Trophoblast cell (in vitro differentiated cells and primary cell): ENCODE results near the gene RPL29.
"Not testable (repeated sequence)": the region's sequence is repeated elsewhere in the genome, so short reads cannot be mapped to it uniquely, and the experiment has no call there.

Experiments used
- DNase-seq, 2 donors: peaks; one replicate each; pipeline ENCODE4 v3.0.0-alpha.2; 2016
- H2AFZ ChIP-seq: 2 replicates; pipeline ENCODE4 v1.6.1; 2013; ENCODE audit warnings: low read length, moderate library complexity, mild to moderate bottlenecking; ENCODE audit not compliant: insufficient read depth, poor library complexity
- H2AK5ac ChIP-seq: 2 replicates; pipeline ENCODE4 v1.6.1; 2013; ENCODE audit warnings: mild to moderate bottlenecking, low read length
- H2BK120ac ChIP-seq: 2 replicates; pipeline ENCODE4 v1.6.1; 2013; ENCODE audit warnings: low read length, mild to moderate bottlenecking, moderate library complexity; ENCODE audit not compliant: insufficient read depth, poor library complexity
- H2BK12ac ChIP-seq: 2 replicates; pipeline ENCODE4 v1.6.1; 2013; ENCODE audit warnings: mild to moderate bottlenecking, low read length, moderate library complexity
- H2BK5ac ChIP-seq: 2 replicates; pipeline ENCODE4 v1.6.1; 2013; ENCODE audit warnings: low read length, low read depth, moderate library complexity, mild to moderate bottlenecking; ENCODE audit not compliant: poor library complexity
- H3K14ac ChIP-seq: 2 replicates; pipeline ENCODE4 v1.6.1; 2013; ENCODE audit warnings: mild to moderate bottlenecking, low read length
- H3K18ac ChIP-seq: 2 replicates; pipeline ENCODE4 v1.6.1; 2013; ENCODE audit warnings: mild to moderate bottlenecking, low read length
- H3K23ac ChIP-seq: 2 replicates; pipeline ENCODE4 v1.6.1; 2013; ENCODE audit warnings: low read length
- H3K27ac ChIP-seq: 2 replicates; pipeline ENCODE4 v1.5.1; 2013; ENCODE audit warnings: low read depth, mild to moderate bottlenecking, inconsistent platforms, low read length, moderate library complexity
- H3K27me3 ChIP-seq: 2 replicates; pipeline ENCODE4 v1.6.1; 2013; ENCODE audit warnings: inconsistent platforms, mild to moderate bottlenecking, low read length, moderate library complexity; ENCODE audit not compliant: insufficient read depth
- H3K36me3 ChIP-seq, 2 experiments: 1 replicate in 1 of 2; 2 replicates in 1 of 2; pipeline ENCODE4 v1.6.1; 2013; ENCODE audit warnings: low read length in 2 of 2, mild to moderate bottlenecking in 2 of 2, moderate library complexity in 1 of 2; ENCODE audit not compliant: insufficient read depth in 2 of 2, control insufficient read depth in 1 of 2
- H3K4ac ChIP-seq: 2 replicates; pipeline ENCODE4 v1.6.1; 2013; ENCODE audit warnings: low read depth, mild to moderate bottlenecking, low read length, moderate library complexity
- H3K4me1 ChIP-seq, 2 experiments: 1 replicate in 1 of 2; 2 replicates in 1 of 2; pipeline ENCODE4 v1.6.1; 2013; ENCODE audit warnings: low read length in 2 of 2, mild to moderate bottlenecking in 2 of 2, moderate library complexity in 1 of 2; ENCODE audit not compliant: insufficient read depth in 2 of 2, control insufficient read depth in 1 of 2
- H3K4me2 ChIP-seq: 2 replicates; pipeline ENCODE4 v1.6.1; 2013; ENCODE audit warnings: inconsistent platforms, mild to moderate bottlenecking, low read length, moderate library complexity
- H3K4me3 ChIP-seq: 2 replicates; pipeline ENCODE4 v1.5.1; 2013; ENCODE audit warnings: mild to moderate bottlenecking, low read depth, low read length, inconsistent platforms
- H3K79me1 ChIP-seq: one replicate; pipeline ENCODE4 v1.6.1; 2013; ENCODE audit warnings: low read length
- H3K79me2 ChIP-seq: 2 replicates; pipeline ENCODE4 v1.6.1; 2013; ENCODE audit warnings: low read length, mild to moderate bottlenecking; ENCODE audit not compliant: control insufficient read depth, insufficient read depth, poor library complexity
- H3K9ac ChIP-seq: 2 replicates; pipeline ENCODE4 v1.6.1; 2013; ENCODE audit warnings: mild to moderate bottlenecking, low read length
- H3K9me3 ChIP-seq: 2 replicates; pipeline ENCODE4 v1.6.1; 2013; ENCODE audit warnings: low read depth, mild to moderate bottlenecking, control low read depth, inconsistent platforms, low read length; ENCODE audit not compliant: insufficient read depth
- H4K12ac ChIP-seq: 2 replicates; pipeline ENCODE4 v1.6.1; 2013; ENCODE audit warnings: low read depth, mild to moderate bottlenecking, low read length, moderate library complexity
- H4K8ac ChIP-seq: 2 replicates; pipeline ENCODE4 v1.6.1; 2013; ENCODE audit warnings: low read depth, mild to moderate bottlenecking, low read length, moderate library complexity
- H4K91ac ChIP-seq: one replicate; pipeline ENCODE4 v1.6.1; 2013; ENCODE audit warnings: low read depth, mild to moderate bottlenecking, low read length, moderate library complexity
- WGBS: extraction: QIAGEN DNeasy Blood & Tissue Kit; methylation state at CpG from one replicate; pipeline ENCODE4 v1.1.7; 2013; ENCODE audit warnings: missing lambda C conversion rate; ENCODE audit not compliant: insufficient read length, insufficient coverage; ENCODE audit errors: extremely low coverage; 5-methylcytosine and 5-hydroxymethylcytosine counted together

RPL29 gene

DNA sequence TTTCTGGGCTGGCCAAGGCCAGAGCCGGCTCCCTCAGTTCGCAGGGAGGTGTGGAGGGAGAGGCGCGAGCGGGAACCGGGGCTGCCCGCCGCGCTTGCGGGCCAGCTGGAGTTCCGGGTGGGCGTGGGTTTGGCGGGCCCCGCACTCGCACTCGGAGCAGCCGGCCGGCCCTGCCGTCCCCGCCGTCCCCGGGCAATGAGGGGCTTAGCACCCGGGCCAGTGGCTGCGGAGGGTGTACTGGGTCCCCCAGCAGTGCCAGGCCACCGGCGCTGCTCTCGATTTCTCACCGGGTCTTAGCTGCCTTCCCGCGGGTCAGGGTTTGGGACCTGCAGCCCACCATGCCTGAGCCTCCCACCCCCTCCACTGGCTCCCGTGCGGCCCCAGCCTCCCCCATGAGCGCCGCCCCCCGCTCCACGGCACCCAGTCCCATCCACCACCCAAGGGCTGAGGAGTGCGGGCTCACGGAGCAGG lies 5.2 kb downstream of the RPL29 start:
- not testable (repeated sequence) for H3K4me3 ChIP-seq, H3K4me2 ChIP-seq, H2AK5ac ChIP-seq, H3K79me1 ChIP-seq, H3K4ac ChIP-seq, H4K91ac ChIP-seq, H2AFZ ChIP-seq, H2BK120ac ChIP-seq, H3K14ac ChIP-seq, H3K9ac ChIP-seq, H4K12ac ChIP-seq, H3K27ac ChIP-seq, H2BK12ac ChIP-seq, H2BK5ac ChIP-seq, H3K27me3 ChIP-seq, DNase-seq, H3K23ac ChIP-seq, H3K9me3 ChIP-seq, H4K8ac ChIP-seq, H3K18ac ChIP-seq
- WGBS: no CpG with 5 or more reads among the region's 38 CpGs
- Histone ChIP-seq H3K79me2 (peaks cover 10% of the 10 kb centered on the region), H3K4me1 (peaks cover 11 to 13% of the 10 kb centered on the region in 2 experiments), H3K36me3 (peaks cover 32 to 35% of the 10 kb centered on the region in 2 experiments)

- no peaks in the 10 kb centered on the region for H3K27me3 ChIP-seq
- peaks cover 20 to 23% of the 10 kb centered on the region in 2 experiments for H3K36me3 ChIP-seq
- H3K79me2 ChIP-seq: no peaks in the 10 kb centered on the region
- no peak overlapping the region for H3K4me3 ChIP-seq
- H3K23ac ChIP-seq: no peak overlapping the region
- no peak overlapping the region for H2BK120ac ChIP-seq
- no peak overlapping the region for H3K4ac ChIP-seq
- no CpG with 5 or more reads among the region's 15 CpGs for WGBS
- no peak overlapping the region for H4K12ac ChIP-seq
- no peaks in the 10 kb centered on the region for H3K9me3 ChIP-seq
- no peak overlapping the region for H3K18ac ChIP-seq
- H2BK12ac ChIP-seq: no peak overlapping the region
- no peak overlapping the region for H3K9ac ChIP-seq
- no peak overlapping the region for H2AFZ ChIP-seq
- H2AK5ac ChIP-seq: no peak overlapping the region
- no peak overlapping the region for H2BK5ac ChIP-seq
- no peak overlapping the region for H3K14ac ChIP-seq
- H3K4me1 ChIP-seq: peaks cover 6 to 7% of the 10 kb centered on the region in 2 experiments
- H3K4me2 ChIP-seq: no peak overlapping the region
- H4K8ac ChIP-seq: no peak overlapping the region
- H4K91ac ChIP-seq: no peak overlapping the region
- H3K79me1 ChIP-seq: peaks cover 3% of the 10 kb centered on the region
- H3K27ac ChIP-seq: no peak overlapping the region
- no peak for DNase-seq
Observed at GRCh38 chr3:51988286-51989146, 7.2 kb downstream of the RPL29 start.

DNA sequence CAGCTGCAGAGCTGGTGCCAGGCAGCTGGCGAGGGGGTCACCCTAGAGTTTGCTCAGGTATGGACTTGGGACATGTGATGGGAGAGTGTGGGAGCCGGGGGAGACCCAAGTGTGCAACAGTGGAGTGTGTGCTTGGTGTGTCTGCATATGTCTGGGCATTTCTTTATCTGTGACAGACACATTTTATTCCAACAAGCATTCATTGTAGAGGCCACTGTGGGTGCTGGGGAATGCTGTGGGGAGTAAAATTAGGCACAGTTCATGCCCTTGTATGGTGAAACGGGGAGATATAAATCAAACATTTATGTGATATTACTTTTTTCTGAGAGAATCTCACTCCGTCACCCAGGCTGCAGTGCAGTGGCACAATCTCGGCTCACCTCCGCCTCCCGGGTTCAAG lies 8.1 kb downstream of the RPL29 start:
- H3K27ac ChIP-seq: no peak overlapping the region
- no peak overlapping the region for H3K14ac ChIP-seq
- no peak overlapping the region for H2BK120ac ChIP-seq
- no peak overlapping the region for H3K4me3 ChIP-seq
- H2BK12ac ChIP-seq: no peak overlapping the region
- no peaks in the 10 kb centered on the region for H3K27me3 ChIP-seq
- H3K4me1 ChIP-seq: peaks cover 4 to 6% of the 10 kb centered on the region in 2 experiments
- H4K91ac ChIP-seq: no peak overlapping the region
- H3K18ac ChIP-seq: no peak overlapping the region
- DNase-seq: no peak
- H2AFZ ChIP-seq: no peak overlapping the region
- peaks cover 2% of the 10 kb centered on the region for H3K79me2 ChIP-seq
- peaks cover 13 to 15% of the 10 kb centered on the region in 2 experiments for H3K36me3 ChIP-seq
- no peaks in the 10 kb centered on the region for H3K9me3 ChIP-seq
- H4K8ac ChIP-seq: no peak overlapping the region
- no peak overlapping the region for H2AK5ac ChIP-seq
- H2BK5ac ChIP-seq: no peak overlapping the region
- no peak overlapping the region for H3K9ac ChIP-seq
- H3K4me2 ChIP-seq: no peak overlapping the region
- no CpG with 5 or more reads among the region's 7 CpGs for WGBS
- peaks cover 12% of the 10 kb centered on the region for H3K79me1 ChIP-seq
- H3K23ac ChIP-seq: no peak overlapping the region
- no peak overlapping the region for H3K4ac ChIP-seq
- H4K12ac ChIP-seq: no peak overlapping the region

DNA sequence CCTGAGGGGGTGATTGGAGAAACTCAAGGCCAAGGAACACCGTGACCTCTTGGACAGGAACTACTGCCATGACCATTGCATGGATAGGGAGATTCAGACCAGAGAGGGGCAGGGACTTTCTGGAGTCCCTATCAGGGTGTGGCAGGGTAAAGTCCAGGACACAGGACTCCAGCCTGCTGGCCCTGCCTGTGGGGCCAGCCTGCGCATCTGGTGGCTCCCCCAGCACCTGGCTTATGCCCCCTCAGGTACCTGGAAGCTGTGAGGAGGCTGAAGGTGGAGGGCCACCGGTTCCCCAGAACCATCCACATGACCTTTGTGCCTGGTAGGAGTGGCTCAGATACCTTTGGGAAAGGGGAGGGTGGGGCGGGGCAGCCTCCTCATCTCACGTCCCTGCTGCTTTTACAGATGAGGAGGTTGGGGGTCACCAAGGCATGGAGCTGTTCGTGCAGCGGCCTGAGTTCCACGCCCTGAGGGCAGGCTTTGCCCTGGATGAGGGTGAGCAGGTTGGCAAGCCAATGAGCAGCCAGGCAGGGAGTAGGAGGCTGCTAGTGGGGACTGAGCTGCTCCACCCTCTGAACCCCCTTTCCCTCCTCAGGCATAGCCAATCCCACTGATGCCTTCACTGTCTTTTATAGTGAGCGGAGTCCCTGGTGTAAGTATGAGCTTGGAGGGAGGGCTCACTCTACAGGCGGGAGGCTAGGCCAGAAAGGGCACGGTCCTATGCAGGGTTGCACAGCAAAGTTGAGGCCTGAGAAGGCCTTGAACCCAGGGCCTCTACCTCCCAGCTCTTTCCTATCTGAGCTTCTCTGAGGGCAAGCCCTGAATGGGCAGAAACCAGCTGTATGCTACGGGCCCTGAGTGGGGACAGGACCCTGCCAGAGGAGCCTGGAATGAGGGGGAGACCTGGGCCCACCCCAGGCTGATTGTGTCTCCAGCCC lies 9.4 kb downstream of the RPL29 start:
- Histone ChIP-seq H3K79me1 (peaks cover 15% of the 10 kb centered on the region), H3K36me3 (peaks cover under 1 to 3% of the 10 kb centered on the region in 2 experiments), H3K9ac (no peak overlapping the region), H3K23ac (no peak overlapping the region), H3K79me2 (peaks cover 2% of the 10 kb centered on the region), H4K91ac (no peak overlapping the region), H4K12ac (no peak overlapping the region), H2BK12ac (no peak overlapping the region), H2BK120ac (no peak overlapping the region), H2BK5ac (no peak overlapping the region), H3K4me2 (no peak overlapping the region), H3K27me3 (no peaks in the 10 kb centered on the region), H3K27ac (no peak overlapping the region), H2AK5ac (no peak overlapping the region), H3K18ac (no peak overlapping the region), H3K4me1 (peaks cover 7 to 9% of the 10 kb centered on the region in 2 experiments), H3K4me3 (no peak overlapping the region), H2AFZ (no peak overlapping the region), H3K4ac (no peak overlapping the region), H4K8ac (no peak overlapping the region), H3K9me3 (no peaks in the 10 kb centered on the region), H3K14ac (no peak overlapping the region)
- no peak for DNase-seq
- no CpG with 5 or more reads among the region's 12 CpGs for WGBS
